Activated CD8-positive, alpha-beta memory T cell treated with anti-CD3 and anti-CD28 coated beads, Interleukin-2, amount 50 U/mL, for 48 hours (primary cell): Measurements from ENCODE around the gene CHD2.
"Not testable (repeated sequence)": the region's sequence is repeated elsewhere in the genome, so short reads cannot be mapped to it uniquely, and the experiment has no call there.

Source experiments
- DNase-seq: peaks from one replicate; pipeline ENCODE4 v3.0.0-alpha.2; 2020

The CHD2 gene

GRCh38 chr15:93052090-93052879 lies 152.2 kb downstream of the CHD2 start:
- DNase-seq, result no peak

- DNase-seq, result no peak
Observed at GRCh38 chr15:93055211-93055610, 155.1 kb downstream of the CHD2 start.

- no peak for DNase-seq
Observed at GRCh38 chr15:93056836-93057235, 156.7 kb downstream of the CHD2 start.

GRCh38 chr15:93057618-93058017 lies 157.5 kb downstream of the CHD2 start:
- no peak for DNase-seq

- no peak for DNase-seq
Observed at GRCh38 chr15:93058128-93058527, 158.0 kb downstream of the CHD2 start.

GRCh38 chr15:93058904-93059427 lies 158.8 kb downstream of the CHD2 start:
- no peak for DNase-seq

GRCh38 chr15:93059442-93059841 lies 159.3 kb downstream of the CHD2 start:
- DNase-seq, result no peak

- DNase-seq, result no peak
Observed at GRCh38 chr15:93060336-93061248, 160.5 kb downstream of the CHD2 start.

GRCh38 chr15:93062628-93063261 lies 162.6 kb downstream of the CHD2 start:
- not testable (repeated sequence) for DNase-seq

- no peak for DNase-seq
Observed at GRCh38 chr15:93063262-93063671, 163.1 kb downstream of the CHD2 start.

GRCh38 chr15:93063796-93064690 lies 163.9 kb downstream of the CHD2 start:
- DNase-seq, result no peak

- DNase-seq, result no peak
Observed at GRCh38 chr15:93065641-93066045, 165.5 kb downstream of the CHD2 start.

GRCh38 chr15:93066224-93066681 lies 166.1 kb downstream of the CHD2 start:
- no peak for DNase-seq

- no peak for DNase-seq
Observed at GRCh38 chr15:93066834-93067648, 166.9 kb downstream of the CHD2 start.

GRCh38 chr15:93067649-93068085 lies 167.5 kb downstream of the CHD2 start:
- no peak for DNase-seq

GRCh38 chr15:93068581-93069199 lies 168.6 kb downstream of the CHD2 start:
- DNase-seq, result no peak

GRCh38 chr15:93070132-93070531 lies 170.0 kb downstream of the CHD2 start:
- no peak for DNase-seq

- DNase-seq, result no peak
Observed at GRCh38 chr15:93070551-93071296, 170.6 kb downstream of the CHD2 start.

- DNase-seq, result no peak
Observed at GRCh38 chr15:93071469-93071936, 171.4 kb downstream of the CHD2 start.

- DNase-seq, result no peak
Observed at GRCh38 chr15:93072011-93072410, 171.9 kb downstream of the CHD2 start.
